Measurements from ENCODE around the gene ARL3.
A peak's percentile ranks its signal among the peaks of the same experiment; 100 is the strongest.
"Not testable (repeated sequence)": the region's sequence is repeated elsewhere in the genome, so short reads cannot be mapped to it uniquely, and the experiment has no call there.

Gene ARL3

GRCh38 chr10:102713814-102714620 lies at the start of gene ARL3:
TSS of gene ARL3 (minus strand) at chr10:102714397. CDS start at chr10:102714275, 122 bp downstream.
- peak; percentile 95 for DNase-seq (ENCODE audit: low read depth, low spot score)

GRCh38 chr10:102763037-102763607 lies 48.9 kb upstream of the ARL3 start:
- no peak for DNase-seq (ENCODE audit: low read depth, low spot score)

GRCh38 chr10:102762401-102763015 lies 48.3 kb upstream of the ARL3 start:
- DNase-seq (ENCODE audit: low read depth, low spot score), result no peak

GRCh38 chr10:102761981-102762380 lies 47.8 kb upstream of the ARL3 start:
- DNase-seq (ENCODE audit: low read depth, low spot score), result no peak

GRCh38 chr10:102759497-102760210 lies 45.5 kb upstream of the ARL3 start:
- no peak for DNase-seq (ENCODE audit: low read depth, low spot score)

GRCh38 chr10:102758933-102759262 lies 44.7 kb upstream of the ARL3 start:
- DNase-seq (ENCODE audit: low read depth, low spot score), result not testable (repeated sequence)

- DNase-seq (ENCODE audit: low read depth, low spot score), result no peak
Observed at GRCh38 chr10:102758240-102758932, 44.2 kb upstream of the ARL3 start.

- no peak for DNase-seq (ENCODE audit: low read depth, low spot score)
Observed at GRCh38 chr10:102757323-102757722, 43.1 kb upstream of the ARL3 start.

GRCh38 chr10:102753718-102754117 lies 39.5 kb upstream of the ARL3 start:
- DNase-seq (ENCODE audit: low read depth, low spot score), result no peak

- DNase-seq (ENCODE audit: low read depth, low spot score), result peak; percentile 54
Observed at GRCh38 chr10:102752934-102753664, 38.9 kb upstream of the ARL3 start.

- DNase-seq (ENCODE audit: low read depth, low spot score), result no peak
Observed at GRCh38 chr10:102752266-102752930, 38.2 kb upstream of the ARL3 start.

- no peak for DNase-seq (ENCODE audit: low read depth, low spot score)
Observed at GRCh38 chr10:102745157-102745556, 31.0 kb upstream of the ARL3 start.

- DNase-seq (ENCODE audit: low read depth, low spot score), result no peak
Observed at GRCh38 chr10:102744374-102745051, 30.3 kb upstream of the ARL3 start.

GRCh38 chr10:102743588-102744373 lies 29.6 kb upstream of the ARL3 start, which contains the start of gene WBP1L:
TSS of gene WBP1L (plus strand) at chr10:102743948. CDS start at chr10:102744054, 106 bp downstream.
- peak; percentile 98 for DNase-seq (ENCODE audit: low read depth, low spot score)

- no peak for DNase-seq (ENCODE audit: low read depth, low spot score)
Observed at GRCh38 chr10:102743078-102743587, 28.9 kb upstream of the ARL3 start.

- DNase-seq (ENCODE audit: low read depth, low spot score), result not testable (repeated sequence)
Observed at GRCh38 chr10:102742313-102742712, 28.1 kb upstream of the ARL3 start.

GRCh38 chr10:102741726-102742237 lies 27.6 kb upstream of the ARL3 start:
- DNase-seq (ENCODE audit: low read depth, low spot score), result no peak

GRCh38 chr10:102740229-102740628 lies 26.0 kb upstream of the ARL3 start:
- no peak for DNase-seq (ENCODE audit: low read depth, low spot score)

Data from smooth muscle cell of the brain vasculature (primary cell).